NCI-H82 treated with DMSO at 0.1 percent for 48 hours (cell line): Measurements from ENCODE around the gene SYNE1.

Experiments used
- DNase-seq: peaks from one replicate; lab custom pipeline; 2025; ENCODE audit not compliant: unreplicated experiment; lab: John Stamatoyannopoulos, UW

SYNE1 gene

DNA sequence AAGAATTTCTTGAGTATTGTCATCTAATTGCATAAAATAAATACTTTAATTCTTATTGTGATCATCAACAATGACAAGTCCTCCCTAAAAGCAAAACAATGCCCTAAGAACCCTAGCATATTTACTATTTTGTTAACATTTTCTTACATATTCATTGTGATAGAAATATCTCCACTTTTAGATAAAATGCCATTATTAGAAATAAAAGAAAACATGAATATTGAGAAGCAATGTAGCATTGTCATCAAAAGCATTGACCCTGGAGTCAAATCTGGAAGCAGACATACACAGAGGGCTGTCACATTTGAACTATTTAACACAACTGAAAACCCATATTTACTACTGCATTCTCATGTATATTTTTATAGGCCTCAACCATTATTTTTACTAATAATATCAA lies 257.7 kb downstream of the SYNE1 start:
- no peak for DNase-seq

DNA sequence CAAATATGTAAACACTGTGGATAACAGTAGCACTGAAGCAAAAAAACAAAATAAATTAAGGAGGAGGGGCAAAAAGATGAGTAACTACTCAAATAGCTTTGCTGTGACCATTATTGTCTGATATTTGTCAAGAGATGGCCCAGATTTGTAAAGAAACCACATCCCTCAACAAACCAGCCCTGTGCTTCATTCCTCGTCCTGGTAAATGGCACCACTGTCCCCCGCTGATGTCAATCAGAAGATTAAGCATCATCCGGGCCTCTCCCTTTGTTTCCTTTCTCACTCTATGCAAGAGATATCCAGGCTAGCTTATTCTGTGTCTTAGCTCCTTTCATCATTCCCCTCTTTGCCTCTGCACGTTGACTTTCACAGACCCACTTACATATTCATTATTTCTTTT lies 259.0 kb downstream of the SYNE1 start:
- peak; percentile 33 for DNase-seq

DNA sequence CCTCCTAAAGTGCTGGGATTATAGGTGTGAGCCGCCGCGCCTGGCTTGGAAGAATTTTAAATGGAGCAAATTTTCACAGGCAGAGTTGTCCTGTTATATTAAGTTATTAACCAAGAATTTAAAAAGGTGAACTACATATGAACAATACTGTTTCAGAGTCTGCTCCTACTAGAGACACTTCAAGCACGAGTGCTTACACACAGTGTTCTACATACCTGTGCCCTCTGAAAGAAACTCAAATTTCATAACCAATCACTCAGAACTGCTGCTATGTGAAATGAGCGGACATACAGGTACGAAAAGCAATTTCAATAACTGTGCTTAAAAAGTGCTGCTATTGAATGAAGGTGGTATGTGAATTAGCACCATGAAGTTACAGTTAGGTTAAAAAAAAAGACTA lies 262.0 kb downstream of the SYNE1 start:
- DNase-seq, result no peak

DNA sequence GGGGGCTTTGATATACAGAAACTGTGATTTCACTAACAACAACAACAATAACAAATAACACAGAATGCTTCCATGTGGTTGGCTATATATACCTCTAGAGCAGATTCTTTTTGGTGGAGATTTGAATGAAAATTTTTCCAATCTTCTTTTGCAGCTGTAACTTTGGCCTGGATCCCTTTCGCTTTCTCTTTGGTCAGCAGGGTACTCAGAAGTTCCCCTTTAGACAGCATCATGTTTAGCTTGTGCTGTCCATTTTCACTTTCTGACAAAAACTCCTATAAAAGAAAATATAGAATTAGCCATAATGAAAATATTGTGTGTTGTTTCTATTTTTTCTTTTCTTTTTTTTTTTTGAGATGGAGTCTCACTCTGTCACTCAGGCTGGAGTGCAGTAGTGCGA lies 264.2 kb downstream of the SYNE1 start:
- no peak for DNase-seq

DNA sequence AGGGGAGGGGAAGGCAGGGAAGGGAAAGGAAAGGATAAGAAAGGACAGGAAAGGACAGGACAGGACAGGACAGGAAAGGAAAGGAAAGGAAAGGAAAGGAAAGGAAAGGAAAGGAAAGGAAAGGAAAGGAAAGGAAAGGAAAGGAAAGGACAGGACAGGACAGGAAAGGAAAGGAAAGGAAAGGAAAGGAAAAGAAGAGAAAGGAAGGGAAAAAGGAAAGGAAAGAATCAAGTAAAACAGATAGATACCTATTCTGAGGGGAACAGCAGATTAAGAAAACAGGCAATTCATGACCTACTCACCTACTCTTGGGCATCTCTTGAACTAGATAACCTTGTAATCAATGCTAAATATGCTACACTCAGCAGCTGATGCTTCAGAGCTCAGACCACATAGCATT lies 265.4 kb downstream of the SYNE1 start:
- DNase-seq, result no peak

DNA sequence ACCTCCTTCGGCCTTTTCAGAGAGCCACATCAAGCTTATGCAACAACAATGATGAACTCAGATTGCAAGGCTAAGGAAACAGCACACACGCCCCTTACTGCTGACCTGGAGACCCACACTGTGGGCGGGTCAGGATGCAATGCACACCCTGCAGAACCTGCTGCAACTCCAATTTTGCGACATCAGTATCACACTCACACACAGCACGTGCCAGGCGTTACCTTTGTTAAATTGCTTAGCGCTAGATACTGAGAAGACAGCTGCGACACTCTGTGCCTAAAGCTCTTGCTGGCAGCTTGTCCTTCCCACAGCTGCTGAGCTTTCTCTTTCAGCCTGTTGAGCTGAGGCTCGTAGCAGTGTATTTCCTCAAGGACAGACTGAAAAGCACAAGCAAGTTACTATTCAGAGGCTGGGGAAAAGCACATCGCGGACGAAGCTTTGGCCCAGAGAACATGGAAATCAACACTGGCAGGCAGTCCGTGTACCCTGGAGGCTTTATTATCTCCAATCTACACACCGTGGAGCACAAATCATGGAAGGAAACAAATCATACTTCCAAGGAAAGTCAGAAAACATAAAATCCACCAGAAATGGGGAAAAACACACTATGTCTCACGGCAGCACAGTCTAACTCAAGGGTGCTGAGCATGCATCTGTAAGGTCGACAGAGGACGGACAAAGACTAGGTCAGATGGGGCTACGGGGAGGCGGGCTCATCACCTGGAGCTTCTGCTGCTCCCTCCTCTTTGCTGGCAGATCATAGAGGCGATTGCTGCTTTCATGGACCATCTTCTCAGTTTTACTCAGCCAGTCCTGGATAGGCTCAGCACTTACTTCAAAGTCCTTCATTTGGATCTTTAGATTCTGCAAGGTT lies 268.2 kb downstream of the SYNE1 start:
- peak; percentile 77 for DNase-seq

DNA sequence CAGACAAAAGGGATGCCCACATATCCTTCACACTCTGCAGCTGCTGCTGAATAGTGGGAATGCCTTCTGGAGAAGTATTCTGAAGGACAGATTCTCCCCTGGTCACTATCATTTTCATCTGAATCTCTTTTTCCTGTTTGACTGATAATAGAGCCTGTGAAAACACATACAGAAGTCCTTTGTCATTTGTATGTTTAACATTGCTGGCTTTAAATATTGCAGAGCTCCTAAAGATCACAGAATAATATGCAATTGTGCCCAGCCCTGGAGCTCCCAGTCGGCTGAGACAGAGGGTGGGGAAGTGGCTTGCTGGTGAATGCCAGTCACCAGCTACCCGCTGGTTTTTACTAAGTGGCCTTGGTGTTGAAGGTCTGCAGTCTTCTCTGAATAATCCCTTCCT lies 272.3 kb downstream of the SYNE1 start:
- DNase-seq, result no peak

DNA sequence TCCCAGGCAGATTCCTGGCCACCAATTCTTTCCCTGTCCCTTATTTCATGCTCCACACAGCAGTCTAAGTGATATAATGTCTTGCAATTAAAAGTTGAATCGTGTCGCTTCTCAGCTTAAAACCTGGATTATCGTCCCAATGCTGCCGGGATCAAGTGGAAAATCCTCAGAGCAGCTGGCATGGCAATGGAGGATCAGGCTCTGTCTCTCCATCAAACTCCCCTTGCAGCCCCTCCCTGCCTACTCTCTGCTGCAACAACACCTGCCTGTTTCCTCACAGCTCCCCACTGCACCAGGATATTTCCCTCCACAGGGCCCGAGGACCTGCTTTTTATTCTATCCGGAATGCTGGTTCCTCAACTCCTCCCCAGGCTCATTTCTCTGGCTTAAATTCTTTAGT lies 277.1 kb downstream of the SYNE1 start:
- peak; percentile 99 for DNase-seq

DNA sequence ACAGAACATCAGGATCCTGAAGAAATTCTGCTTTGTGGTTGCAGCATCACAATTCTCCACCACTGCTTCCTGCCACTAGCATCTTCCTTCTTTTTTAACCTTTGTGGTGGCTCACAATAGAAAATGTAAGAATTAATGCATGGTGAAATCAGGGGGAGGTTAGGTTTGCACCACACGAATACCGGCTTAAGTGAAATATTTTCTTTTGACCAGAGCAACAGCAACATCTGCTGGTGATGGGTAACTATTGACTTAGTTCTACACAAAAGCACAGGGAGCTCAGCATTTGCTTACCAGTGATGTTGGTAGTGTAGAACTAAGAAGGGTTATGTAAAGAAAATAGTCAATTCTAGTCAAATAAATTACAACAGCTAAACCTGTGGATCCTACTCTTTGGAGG lies 280.5 kb downstream of the SYNE1 start:
- DNase-seq, result peak; percentile 78

DNA sequence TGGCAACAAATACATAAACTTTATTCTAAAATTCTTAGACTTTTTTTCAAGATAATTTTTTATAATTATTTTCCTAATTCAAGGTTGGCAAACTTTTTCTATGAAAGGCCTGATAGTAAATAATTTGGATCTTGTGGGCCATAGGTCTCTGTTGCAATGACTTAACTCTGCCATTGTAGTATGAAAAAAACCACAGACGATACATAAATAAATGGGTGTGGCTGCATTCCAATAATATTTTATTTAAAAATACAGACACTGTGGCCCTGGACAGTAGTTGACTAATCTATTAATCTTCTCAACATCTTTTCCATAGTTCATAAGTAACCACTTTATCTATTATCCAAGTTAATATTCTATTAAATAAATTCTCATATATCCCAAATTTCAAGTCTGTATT lies 281.1 kb downstream of the SYNE1 start:
- no peak for DNase-seq

DNA sequence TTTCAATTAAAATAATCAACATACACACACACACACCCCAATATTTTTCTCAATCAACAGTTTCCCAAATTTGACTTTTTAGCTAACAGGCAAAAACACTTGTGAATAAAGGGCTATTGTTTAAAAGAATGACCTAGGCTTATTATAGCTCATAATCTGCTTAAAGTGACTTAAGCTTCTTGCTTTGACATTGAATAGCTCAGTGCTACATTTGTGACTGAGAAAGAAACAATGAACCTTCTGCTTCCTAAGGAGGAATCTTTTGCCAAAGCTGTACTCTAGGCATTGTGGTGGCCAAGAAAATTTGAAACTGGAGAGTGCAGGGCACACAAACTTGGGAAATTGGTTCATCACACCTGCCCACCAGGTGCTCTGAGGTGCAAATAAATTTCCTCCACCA lies 282.0 kb downstream of the SYNE1 start:
- peak; percentile 76 for DNase-seq

DNA sequence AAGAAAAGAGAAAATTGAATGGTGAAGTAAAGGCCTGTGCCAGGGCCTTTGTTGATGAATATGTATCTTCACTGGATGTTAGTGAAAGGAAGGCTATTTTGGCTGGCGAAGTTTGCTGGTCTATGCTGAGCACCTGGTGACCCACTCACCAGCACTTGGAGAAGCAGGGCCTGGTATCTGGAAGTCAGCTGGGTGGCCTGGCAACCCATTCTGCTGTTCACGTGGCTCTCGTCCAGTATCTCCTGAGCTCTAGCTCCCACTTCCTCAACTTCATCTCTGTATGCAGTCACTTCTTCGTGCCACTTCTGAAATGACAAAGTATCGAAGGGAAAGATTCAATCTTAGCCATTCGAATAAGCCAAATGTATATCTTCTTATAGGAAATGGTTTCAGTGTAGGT lies 283.7 kb downstream of the SYNE1 start:
- no peak for DNase-seq

DNA sequence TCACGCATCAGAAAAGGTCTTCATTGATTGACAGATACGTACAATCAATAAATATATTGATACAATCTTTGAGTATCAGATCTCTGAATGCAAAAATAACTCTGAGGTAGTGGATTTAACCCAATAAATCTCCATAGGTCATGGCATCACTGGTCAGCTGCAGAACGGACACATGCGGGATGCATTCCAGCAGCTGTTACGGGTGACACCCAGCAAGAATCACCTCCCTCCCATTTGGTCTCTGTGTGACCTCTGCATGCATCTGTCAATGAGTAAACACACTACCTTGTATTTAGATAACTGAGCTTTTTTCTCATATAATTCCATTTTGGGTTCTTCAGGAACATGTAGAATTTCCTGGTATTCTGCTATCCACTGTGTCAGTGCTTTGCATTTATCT lies 285.4 kb downstream of the SYNE1 start:
- no peak for DNase-seq

DNA sequence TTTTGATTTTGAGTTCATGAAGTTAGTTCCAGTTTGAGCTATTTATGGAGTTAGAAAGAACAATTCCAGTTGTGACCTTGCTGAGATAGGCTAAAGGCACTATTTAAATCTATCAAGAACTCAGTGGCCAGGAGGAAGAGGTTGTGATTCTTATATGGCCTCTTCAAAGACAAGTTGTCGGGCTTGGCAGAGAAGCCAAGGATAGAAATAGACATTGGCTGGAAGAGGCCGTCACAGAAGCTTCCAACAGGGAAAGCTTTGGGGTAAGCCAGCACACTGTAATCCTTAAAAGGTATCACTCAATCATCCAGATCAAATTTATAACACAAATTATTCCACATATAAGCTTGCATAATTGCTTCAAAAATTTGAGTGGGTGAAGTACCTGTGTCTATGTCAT lies 286.1 kb downstream of the SYNE1 start:
- no peak for DNase-seq

DNA sequence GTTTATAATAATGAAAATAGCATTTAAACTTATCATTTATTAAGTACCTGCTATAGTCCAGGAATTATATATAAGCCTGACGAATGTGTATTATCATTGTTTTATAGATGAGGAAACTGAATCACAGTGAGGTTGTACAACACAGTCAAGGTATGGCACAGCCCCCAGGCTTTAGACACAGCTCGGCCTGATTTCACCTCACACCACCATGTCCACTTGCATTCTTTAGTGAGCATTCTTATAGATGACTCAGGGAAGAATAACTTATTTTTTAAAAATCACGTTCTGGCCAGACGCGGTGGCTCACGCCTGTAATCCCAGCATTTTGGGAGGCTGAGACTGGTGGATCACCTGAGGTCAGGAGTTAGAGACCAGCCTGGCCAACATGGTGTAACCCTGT lies 289.0 kb downstream of the SYNE1 start:
- DNase-seq, result no peak

DNA sequence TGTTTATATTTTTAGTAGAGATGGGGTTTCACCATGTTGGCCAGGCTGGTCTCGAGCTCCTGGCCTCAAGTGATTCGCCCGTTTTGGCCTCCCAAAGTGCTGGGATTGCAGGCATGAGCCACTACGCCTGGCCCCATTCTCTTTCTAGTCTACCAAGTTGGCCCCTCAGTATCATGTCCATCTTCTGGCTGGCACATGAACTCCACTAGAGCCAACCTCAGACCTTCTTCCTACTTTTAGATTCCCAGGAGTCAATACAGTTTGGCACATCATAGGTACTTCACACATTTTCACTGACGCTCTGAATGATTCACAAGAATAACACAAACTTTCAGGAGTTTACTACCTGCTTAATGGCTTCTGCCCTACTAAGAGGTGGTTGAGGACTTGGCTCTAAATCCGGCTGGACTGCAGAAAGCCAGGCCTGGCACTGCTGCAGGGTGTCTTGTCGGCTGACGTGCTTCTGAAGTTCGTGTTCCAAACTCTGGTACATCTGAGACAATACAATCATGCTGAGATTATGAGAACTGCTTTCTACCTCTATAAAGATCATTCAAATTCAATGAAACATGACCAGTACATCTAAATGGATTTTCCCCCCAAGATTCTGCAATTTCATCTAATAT lies 293.3 kb downstream of the SYNE1 start:
- no peak for DNase-seq

DNA sequence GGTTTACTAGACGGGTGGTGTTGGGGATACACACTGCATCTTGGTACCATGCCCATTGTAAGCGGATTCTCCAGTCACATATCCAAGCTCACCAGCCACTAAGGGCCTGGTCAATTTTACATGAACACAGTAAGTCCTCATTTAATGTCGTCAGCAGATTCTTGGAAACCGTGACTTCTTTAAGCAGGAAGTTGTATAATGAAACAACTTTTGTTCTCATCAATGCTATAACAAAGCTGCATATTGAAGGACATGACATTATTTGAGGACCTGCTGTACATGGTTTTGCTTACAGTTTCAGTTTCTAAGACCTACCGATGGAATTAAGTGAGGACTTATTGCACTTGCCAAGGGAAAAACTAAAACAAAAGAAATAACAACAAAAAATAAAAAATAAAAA lies 295.6 kb downstream of the SYNE1 start:
- no peak for DNase-seq

DNA sequence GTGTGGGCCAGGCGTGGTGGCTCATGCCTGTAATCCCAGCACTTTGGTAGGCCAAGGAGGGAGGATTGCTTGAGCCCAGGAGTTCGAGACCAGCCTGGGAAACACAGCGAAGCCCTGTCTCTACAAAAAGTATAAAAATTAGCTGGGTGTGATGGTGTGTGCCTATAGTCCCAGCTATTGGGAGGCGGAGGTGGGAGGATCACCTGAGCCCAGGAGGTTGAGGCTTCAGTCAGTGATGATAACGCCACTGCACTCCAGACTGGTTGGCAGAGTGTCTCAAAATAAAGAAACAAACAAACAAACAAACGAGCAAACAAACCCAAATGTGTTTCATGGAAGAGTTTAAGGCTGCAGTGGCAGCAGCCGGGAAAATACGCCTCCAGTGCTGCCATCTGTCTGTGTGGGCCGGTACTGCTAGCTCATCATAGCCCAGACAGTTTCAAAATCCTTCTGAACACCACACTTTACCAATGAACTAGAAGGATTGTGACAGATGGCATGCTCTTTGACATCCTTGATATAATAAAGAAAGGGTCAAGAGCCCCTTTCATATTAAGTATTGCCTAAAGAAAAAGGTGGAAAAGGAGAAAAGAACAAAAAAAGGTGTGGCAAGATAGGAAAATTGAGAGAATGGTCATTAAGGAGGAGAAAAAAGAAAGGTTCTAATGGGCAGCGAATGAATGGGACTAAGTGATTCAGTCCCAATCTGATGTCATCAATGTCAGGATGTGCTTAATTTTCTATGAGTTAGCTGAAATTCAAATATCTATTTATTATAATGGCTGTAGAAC lies 298.6 kb downstream of the SYNE1 start:
- peak; percentile 3 for DNase-seq

DNA sequence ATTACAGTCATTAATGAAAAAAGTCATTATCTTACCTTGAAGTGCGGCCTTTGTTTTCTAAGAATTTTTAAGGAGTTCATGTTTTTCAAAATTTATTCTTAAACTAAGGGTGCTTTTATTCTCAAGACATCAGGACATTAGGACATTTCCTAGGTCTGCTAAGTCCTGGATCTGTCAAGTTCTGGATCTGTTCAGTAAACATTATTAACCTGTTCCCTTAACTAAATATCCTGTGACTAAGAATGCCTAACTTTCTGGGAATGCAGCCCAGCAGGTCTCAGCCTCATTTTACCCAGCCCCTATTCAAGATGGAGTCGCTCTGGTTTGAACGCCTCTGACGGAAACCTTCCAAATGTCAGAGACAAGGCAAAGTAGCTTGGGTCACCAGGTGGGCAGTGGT lies 302.6 kb downstream of the SYNE1 start:
- no peak for DNase-seq

DNA sequence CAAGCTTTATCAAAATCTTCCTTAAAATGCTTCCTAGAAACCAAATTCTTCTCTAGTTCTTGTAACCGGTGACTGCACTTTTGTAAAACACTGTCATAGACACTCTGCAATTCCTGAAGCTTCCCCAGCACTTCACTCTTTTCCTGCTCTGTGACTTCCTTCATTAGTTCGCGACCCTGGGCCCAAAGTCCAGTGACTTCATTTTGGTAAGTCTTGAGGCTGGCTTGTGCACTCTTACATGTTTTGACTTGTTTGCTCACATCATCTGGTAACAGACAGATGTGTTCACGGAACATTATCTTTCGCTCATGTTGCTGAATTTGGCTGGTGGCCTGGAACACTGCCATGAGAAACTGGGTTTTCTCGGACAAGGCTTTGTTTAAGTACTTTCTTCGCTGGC lies 306.2 kb downstream of the SYNE1 start:
- no peak for DNase-seq

DNA sequence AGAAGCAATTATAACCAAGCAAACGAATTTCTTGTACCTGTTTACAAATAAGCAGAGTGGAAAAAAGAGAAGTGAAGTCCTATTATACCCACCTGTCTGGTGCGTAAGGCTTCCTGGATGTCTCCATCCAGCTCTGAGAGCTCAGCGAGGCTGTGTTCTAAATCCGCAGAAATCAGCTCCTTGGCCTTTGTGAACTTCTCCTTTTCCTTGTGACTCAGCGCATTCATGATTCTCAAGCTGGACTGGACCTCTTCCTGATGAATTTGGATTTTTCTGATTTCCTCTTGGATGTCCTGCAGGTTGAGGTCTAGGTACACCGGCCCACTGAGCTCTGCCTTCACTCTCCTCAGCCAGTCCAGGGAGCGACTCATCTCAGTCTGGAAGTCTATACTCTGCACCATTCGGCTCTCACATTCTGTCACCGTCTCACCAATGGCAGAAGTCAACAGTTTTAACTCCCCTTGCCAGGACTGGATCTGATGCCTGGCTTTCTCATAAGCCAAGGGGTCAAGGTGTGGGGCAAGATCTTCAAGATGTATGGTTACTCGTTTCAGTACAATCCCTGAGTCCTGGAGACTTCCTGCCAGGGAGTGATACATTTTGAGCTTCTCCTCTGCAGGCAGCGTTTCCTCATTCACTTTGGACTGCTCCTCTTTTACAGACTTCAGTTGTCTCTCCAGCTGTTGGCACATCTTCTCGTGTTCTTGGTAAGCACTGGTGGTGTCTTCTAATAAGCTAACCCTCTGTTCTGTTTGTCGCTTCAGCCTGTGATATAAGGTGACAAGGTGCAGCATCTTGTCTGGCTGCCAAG lies 307.3 kb downstream of the SYNE1 start:
- DNase-seq, result no peak
